ENCODE data around the gene WDR77. TPM values are rescaled to one million over a fixed set of nuclear protein-coding genes. Genes with fewer than 3 reads are reported as not detected.

The WDR77 gene
- total and polyA plus RNA-seq, 9 of the 15 experiments (the other 6 are each of a cell fraction or from before 2014, with no cell fraction given) = 20.6 to 160 (median 75.3) TPM

DNA sequence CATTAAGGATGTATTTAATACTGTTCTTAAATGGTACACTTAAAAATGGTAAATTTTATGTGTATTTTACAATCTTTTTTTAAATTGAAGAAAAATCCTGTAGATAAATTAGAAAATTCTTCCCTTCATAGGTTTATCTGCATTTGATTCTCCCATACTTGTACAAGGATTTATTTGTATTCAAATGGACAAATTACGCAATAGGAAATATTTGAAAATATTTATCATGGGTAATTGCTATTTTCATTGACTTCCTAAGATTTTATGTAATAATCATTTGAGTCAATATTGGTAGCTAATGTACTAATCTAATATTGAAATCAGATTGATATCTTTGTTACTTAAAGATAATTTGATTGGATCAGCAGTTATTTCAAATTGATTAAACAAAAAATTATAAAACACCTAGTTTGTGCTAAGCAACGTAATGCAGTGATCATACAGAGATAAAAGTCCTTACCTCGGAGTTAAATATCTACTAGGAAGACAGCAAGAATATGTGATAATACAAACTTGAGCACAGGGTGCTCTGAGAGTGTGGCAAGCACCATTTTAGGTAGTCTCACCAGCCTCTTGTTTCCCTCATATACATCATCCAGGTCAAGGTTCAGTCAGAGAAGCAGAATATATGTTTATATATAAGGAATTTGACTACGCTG is 13.4 kb upstream of the WDR77 start (continued):
- TF ChIP-seq, protein P1, sequence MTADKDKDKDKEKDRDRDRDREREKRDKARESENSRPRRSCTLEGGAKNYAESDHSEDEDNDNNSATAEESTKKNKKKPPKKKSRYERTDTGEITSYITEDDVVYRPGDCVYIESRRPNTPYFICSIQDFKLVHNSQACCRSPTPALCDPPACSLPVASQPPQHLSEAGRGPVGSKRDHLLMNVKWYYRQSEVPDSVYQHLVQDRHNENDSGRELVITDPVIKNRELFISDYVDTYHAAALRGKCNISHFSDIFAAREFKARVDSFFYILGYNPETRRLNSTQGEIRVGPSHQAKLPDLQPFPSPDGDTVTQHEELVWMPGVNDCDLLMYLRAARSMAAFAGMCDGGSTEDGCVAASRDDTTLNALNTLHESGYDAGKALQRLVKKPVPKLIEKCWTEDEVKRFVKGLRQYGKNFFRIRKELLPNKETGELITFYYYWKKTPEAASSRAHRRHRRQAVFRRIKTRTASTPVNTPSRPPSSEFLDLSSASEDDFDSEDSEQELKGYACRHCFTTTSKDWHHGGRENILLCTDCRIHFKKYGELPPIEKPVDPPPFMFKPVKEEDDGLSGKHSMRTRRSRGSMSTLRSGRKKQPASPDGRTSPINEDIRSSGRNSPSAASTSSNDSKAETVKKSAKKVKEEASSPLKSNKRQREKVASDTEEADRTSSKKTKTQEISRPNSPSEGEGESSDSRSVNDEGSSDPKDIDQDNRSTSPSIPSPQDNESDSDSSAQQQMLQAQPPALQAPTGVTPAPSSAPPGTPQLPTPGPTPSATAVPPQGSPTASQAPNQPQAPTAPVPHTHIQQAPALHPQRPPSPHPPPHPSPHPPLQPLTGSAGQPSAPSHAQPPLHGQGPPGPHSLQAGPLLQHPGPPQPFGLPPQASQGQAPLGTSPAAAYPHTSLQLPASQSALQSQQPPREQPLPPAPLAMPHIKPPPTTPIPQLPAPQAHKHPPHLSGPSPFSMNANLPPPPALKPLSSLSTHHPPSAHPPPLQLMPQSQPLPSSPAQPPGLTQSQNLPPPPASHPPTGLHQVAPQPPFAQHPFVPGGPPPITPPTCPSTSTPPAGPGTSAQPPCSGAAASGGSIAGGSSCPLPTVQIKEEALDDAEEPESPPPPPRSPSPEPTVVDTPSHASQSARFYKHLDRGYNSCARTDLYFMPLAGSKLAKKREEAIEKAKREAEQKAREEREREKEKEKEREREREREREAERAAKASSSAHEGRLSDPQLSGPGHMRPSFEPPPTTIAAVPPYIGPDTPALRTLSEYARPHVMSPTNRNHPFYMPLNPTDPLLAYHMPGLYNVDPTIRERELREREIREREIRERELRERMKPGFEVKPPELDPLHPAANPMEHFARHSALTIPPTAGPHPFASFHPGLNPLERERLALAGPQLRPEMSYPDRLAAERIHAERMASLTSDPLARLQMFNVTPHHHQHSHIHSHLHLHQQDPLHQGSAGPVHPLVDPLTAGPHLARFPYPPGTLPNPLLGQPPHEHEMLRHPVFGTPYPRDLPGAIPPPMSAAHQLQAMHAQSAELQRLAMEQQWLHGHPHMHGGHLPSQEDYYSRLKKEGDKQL (CRISPR knock-in tag; IDR thresholded peaks at IDR 0.05; ENCODE audit: borderline replicate concordance) = no peak
- TF ChIP-seq GABPB1 (CRISPR knock-in tag; IDR thresholded peaks at IDR 0.05) = 0 out of 2 replicates have a peak, but pooled peaks have one; percentile 8
- TF ChIP-seq, protein P2, sequence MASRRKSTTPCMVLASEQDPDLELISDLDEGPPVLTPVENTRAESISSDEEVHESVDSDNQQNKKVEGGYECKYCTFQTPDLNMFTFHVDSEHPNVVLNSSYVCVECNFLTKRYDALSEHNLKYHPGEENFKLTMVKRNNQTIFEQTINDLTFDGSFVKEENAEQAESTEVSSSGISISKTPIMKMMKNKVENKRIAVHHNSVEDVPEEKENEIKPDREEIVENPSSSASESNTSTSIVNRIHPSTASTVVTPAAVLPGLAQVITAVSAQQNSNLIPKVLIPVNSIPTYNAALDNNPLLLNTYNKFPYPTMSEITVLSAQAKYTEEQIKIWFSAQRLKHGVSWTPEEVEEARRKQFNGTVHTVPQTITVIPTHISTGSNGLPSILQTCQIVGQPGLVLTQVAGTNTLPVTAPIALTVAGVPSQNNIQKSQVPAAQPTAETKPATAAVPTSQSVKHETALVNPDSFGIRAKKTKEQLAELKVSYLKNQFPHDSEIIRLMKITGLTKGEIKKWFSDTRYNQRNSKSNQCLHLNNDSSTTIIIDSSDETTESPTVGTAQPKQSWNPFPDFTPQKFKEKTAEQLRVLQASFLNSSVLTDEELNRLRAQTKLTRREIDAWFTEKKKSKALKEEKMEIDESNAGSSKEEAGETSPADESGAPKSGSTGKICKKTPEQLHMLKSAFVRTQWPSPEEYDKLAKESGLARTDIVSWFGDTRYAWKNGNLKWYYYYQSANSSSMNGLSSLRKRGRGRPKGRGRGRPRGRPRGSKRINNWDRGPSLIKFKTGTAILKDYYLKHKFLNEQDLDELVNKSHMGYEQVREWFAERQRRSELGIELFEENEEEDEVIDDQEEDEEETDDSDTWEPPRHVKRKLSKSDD (conservative IDR thresholded peaks at IDR 0.05; ENCODE audit: low read length) = no peak
- no peak for TF ChIP-seq NCOA4 (IDR thresholded peaks at IDR 0.05; ENCODE audit: partially characterized antibody)
- TF ChIP-seq PHF21A (IDR thresholded peaks at IDR 0.05; ENCODE audit: borderline replicate concordance, low read depth) = no peak
- TF ChIP-seq, protein P3, sequence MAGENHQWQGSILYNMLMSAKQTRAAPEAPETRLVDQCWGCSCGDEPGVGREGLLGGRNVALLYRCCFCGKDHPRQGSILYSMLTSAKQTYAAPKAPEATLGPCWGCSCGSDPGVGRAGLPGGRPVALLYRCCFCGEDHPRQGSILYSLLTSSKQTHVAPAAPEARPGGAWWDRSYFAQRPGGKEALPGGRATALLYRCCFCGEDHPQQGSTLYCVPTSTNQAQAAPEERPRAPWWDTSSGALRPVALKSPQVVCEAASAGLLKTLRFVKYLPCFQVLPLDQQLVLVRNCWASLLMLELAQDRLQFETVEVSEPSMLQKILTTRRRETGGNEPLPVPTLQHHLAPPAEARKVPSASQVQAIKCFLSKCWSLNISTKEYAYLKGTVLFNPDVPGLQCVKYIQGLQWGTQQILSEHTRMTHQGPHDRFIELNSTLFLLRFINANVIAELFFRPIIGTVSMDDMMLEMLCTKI (IDR thresholded peaks at IDR 0.05; ENCODE audit: partially characterized antibody) = no peak
- no peak for TF ChIP-seq ZZZ3 (IDR thresholded peaks at IDR 0.05)
- TF ChIP-seq CHD2 (IDR thresholded peaks at IDR 0.05; ENCODE audit: low read depth, low read length) = no peak
- no peak for TF ChIP-seq ZNF23 (CRISPR knock-in tag; IDR thresholded peaks at IDR 0.05)
- no peak for TF ChIP-seq ESRRB (CRISPR knock-in tag; IDR thresholded peaks at IDR 0.05; ENCODE audit: borderline replicate concordance)
- TF ChIP-seq, protein P4, sequence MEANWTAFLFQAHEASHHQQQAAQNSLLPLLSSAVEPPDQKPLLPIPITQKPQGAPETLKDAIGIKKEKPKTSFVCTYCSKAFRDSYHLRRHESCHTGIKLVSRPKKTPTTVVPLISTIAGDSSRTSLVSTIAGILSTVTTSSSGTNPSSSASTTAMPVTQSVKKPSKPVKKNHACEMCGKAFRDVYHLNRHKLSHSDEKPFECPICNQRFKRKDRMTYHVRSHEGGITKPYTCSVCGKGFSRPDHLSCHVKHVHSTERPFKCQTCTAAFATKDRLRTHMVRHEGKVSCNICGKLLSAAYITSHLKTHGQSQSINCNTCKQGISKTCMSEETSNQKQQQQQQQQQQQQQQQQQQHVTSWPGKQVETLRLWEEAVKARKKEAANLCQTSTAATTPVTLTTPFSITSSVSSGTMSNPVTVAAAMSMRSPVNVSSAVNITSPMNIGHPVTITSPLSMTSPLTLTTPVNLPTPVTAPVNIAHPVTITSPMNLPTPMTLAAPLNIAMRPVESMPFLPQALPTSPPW (CRISPR knock-in tag; IDR thresholded peaks at IDR 0.05) = 0 out of 2 replicates have a peak, but pooled peaks have one; percentile 8
- TF ChIP-seq CEBPG (CRISPR knock-in tag; IDR thresholded peaks at IDR 0.05) = no peak
- TF ChIP-seq CEBPG (tag; conservative IDR thresholded peaks at IDR 0.05 in 1 of 2, IDR thresholded peaks at IDR 0.05 in 1 of 2) = peak; percentile 88 to 99
- TF ChIP-seq TAF1 (IDR thresholded peaks at IDR 0.05; ENCODE audit: control insufficient read depth, extremely low read depth, insufficient read depth, low read length, severe bottlenecking) = no peak
- no peak for TF ChIP-seq ZNF76 (CRISPR knock-in tag; IDR thresholded peaks at IDR 0.05; ENCODE audit: borderline replicate concordance)
- TF ChIP-seq NCOR1 (IDR thresholded peaks at IDR 0.05) = no peak
